ENCODE results near the gene AR.

- TF ChIP-seq CTCF (IDR thresholded peaks at IDR 0.05) (no peak), POLR2A (IDR thresholded peaks at IDR 0.05) (no peak), POLR2AphosphoS5 (IDR thresholded peaks at IDR 0.05) (no peak)
These were observed 30.9 kb downstream of the AR start for GRCh38 chrX:67574696-67575095.

Data from sigmoid colon (tissue), 4 donors.